Ovary (tissue), 3 donors: Measurements from ENCODE around the gene TCF4.

Experiments used
- EP300 ChIP-seq: sonication (generic); formaldehyde crosslinking; IDR thresholded peaks from one replicate; pipeline ENCODE4 v1.6.1; 2017; ENCODE audit warnings: antibody characterized with exemption
- POLR2A ChIP-seq: fragments of 450-650 bp; IDR thresholded peaks from one replicate; pipeline ENCODE4 v1.6.1; 2017; ENCODE audit warnings: antibody characterized with exemption, mild to moderate bottlenecking, moderate library complexity
- TF ChIP-seq, protein P1 (sequence below), 3 donors: fragments of 450-650 bp in 2 of 3; fragments of 200-600 bp in 1 of 3; IDR thresholded peaks; one replicate each; pipeline versions ENCODE4 v1.5.1 to v1.8.0; 2016 to 2022; ENCODE audit warnings: antibody characterized with exemption in 3 of 3, mild to moderate bottlenecking in 1 of 3
- donor health status: DM: no; HTN: no; CAD: no.

DNA sequence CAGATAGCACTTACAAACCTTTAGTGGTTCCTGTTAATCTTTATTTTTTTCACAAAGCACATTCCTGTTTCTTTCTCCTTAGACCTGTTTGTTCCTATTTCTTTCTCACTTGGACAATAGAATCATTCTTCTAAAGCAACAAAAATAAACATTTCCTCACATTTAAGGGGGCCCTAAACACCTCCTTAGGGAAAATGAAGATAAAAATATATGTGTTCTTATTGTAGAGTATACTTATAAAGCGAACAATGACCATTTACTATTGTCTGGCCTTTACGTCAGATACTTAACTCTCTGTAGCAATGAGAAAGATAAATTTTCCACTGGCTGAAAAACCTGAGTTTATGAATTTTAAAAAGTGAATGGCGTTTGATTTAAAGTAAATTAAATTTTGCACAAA lies 234.6 kb downstream of the TCF4 start:
- TF ChIP-seq, protein P1, sequence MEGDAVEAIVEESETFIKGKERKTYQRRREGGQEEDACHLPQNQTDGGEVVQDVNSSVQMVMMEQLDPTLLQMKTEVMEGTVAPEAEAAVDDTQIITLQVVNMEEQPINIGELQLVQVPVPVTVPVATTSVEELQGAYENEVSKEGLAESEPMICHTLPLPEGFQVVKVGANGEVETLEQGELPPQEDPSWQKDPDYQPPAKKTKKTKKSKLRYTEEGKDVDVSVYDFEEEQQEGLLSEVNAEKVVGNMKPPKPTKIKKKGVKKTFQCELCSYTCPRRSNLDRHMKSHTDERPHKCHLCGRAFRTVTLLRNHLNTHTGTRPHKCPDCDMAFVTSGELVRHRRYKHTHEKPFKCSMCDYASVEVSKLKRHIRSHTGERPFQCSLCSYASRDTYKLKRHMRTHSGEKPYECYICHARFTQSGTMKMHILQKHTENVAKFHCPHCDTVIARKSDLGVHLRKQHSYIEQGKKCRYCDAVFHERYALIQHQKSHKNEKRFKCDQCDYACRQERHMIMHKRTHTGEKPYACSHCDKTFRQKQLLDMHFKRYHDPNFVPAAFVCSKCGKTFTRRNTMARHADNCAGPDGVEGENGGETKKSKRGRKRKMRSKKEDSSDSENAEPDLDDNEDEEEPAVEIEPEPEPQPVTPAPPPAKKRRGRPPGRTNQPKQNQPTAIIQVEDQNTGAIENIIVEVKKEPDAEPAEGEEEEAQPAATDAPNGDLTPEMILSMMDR (IDR thresholded peaks at IDR 0.05) = no peak
- TF ChIP-seq EP300 (no peak), POLR2A (no peak)
